HG03159 (cell line): ENCODE results near the gene DSP.

Experiments
- ATAC-seq: cut with Tn5 transposase; IDR thresholded peaks from one replicate; pipeline ENCODE4 v1.9.1; 2021; ENCODE audit warnings: mild to moderate bottlenecking, moderate library complexity; ENCODE audit not compliant: unreplicated experiment

DSP gene, protein sequence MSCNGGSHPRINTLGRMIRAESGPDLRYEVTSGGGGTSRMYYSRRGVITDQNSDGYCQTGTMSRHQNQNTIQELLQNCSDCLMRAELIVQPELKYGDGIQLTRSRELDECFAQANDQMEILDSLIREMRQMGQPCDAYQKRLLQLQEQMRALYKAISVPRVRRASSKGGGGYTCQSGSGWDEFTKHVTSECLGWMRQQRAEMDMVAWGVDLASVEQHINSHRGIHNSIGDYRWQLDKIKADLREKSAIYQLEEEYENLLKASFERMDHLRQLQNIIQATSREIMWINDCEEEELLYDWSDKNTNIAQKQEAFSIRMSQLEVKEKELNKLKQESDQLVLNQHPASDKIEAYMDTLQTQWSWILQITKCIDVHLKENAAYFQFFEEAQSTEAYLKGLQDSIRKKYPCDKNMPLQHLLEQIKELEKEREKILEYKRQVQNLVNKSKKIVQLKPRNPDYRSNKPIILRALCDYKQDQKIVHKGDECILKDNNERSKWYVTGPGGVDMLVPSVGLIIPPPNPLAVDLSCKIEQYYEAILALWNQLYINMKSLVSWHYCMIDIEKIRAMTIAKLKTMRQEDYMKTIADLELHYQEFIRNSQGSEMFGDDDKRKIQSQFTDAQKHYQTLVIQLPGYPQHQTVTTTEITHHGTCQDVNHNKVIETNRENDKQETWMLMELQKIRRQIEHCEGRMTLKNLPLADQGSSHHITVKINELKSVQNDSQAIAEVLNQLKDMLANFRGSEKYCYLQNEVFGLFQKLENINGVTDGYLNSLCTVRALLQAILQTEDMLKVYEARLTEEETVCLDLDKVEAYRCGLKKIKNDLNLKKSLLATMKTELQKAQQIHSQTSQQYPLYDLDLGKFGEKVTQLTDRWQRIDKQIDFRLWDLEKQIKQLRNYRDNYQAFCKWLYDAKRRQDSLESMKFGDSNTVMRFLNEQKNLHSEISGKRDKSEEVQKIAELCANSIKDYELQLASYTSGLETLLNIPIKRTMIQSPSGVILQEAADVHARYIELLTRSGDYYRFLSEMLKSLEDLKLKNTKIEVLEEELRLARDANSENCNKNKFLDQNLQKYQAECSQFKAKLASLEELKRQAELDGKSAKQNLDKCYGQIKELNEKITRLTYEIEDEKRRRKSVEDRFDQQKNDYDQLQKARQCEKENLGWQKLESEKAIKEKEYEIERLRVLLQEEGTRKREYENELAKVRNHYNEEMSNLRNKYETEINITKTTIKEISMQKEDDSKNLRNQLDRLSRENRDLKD (N-terminal part only)

DNA sequence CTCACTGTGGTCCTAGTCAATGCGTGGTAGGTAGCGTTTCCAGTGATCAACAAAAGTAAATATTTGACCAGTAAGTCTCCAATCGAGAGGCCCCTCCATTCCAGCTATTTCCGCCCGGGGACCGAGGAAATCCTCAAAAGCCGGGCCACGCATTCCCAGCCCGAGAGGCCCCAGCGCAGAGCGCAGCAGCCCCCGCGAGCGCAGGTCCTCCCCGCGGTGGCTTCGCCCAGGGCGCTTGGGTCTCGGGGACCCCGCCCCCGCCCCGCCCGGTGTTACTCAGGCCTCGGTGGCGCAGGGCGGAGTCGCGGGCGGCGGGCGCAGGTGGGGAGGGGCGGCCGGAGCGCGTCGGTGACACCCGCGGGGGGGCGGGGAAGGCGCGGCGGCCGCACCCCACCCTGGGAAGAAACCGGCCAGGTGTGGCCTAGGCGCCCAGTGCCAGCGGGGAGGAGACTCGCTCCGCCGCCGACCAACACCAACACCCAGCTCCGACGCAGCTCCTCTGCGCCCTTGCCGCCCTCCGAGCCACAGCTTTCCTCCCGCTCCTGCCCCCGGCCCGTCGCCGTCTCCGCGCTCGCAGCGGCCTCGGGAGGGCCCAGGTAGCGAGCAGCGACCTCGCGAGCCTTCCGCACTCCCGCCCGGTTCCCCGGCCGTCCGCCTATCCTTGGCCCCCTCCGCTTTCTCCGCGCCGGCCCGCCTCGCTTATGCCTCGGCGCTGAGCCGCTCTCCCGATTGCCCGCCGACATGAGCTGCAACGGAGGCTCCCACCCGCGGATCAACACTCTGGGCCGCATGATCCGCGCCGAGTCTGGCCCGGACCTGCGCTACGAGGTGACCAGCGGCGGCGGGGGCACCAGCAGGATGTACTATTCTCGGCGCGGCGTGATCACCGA is at the start of gene DSP:
DSP (plus strand) TSS at position 497 of the 890 bp plus-strand sequence; CDS start at position 742, 245 bp downstream.
- peak; percentile 42 for ATAC-seq

GRCh38 chr6:7493866-7494265 is 47.6 kb upstream of the DSP start:
- no peak for ATAC-seq

- no peak for ATAC-seq
These were observed 46.8 kb upstream of the DSP start for GRCh38 chr6:7494638-7495037.

- no peak for ATAC-seq
These were observed 45.1 kb upstream of the DSP start for GRCh38 chr6:7496266-7496875.

GRCh38 chr6:7500752-7501282 is 40.7 kb upstream of the DSP start:
- no peak for ATAC-seq

DNA sequence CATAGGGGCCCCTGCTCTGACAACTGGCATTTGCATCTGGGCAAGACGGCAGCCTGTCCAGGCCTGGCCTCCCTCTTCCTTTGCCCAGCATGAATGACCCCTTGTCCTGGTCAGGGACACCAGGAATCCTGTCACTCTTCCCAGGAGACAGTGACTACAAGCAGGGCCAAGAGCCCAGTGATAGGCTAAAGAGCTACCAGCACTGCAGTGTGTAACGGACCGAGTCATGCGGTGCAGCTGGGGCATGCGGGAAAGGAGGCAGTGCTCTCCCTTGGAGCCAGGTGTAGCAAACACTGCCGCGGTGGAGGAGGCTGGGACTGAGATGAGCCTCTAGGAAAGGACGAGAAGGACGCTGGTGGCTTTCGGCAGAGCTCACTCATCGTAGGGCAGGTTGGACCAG is 38.7 kb upstream of the DSP start:
- no peak for ATAC-seq

DNA sequence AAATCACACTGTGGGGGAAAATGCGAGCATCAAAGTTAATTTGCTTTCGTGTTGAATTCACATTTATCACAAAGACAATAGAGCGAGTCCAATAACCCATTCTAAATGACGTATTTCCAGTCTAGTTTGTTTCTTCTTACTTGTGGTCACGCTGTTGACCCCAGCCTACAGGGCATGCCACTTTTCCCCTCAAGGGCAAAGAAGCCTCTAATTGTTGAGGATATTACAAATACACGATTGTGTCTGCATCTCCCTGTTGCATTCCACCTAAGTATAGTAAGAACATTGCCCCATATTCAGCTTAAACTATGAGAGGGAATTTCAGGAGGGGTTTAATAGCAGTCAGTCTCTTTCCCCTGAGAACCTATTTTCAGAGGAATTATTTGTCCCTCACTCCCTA is 37.4 kb upstream of the DSP start:
- ATAC-seq: no peak

GRCh38 chr6:7505189-7505699 is 36.2 kb upstream of the DSP start:
- no peak for ATAC-seq

DNA sequence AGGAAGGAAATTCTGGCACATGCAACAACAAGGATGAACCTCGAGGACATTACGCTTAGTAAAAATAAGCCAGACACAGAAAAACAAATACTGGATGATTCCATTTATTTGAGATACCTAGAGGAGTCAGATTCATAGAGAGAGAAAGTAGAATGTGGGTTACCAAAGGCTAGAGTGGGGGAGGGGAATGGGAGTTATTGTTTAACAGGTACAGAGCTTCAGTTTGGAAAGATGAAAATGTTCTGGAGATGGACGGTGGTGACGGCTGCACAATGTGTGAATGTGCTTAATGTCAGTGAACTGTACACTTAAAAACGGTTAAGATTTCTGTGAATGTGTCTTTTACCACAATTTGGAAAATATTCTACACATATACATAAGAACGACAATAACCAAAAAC is 33.9 kb upstream of the DSP start:
- ATAC-seq: no peak

GRCh38 chr6:7512320-7512719 is 29.2 kb upstream of the DSP start:
- ATAC-seq: no peak

DNA sequence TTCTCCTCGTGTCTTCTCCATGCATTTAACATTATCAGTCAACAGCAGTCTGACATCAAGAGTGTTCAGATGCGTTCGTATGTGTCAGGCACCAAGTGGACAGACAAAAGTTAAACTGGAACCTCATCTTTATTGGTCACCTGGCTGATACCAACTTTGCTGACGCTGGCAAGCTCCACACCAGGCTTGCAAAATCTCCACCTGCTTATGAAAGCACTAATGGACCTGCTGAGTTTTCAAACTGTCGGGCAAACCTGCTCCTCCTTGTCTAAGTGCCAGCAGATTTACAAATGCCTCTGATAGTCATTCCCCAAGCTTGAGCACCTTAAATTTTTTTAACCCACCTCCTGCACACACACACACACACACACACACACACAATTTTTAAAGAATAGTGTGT is 27.9 kb upstream of the DSP start:
- ATAC-seq: no peak

GRCh38 chr6:7515363-7515762 is 26.1 kb upstream of the DSP start:
- ATAC-seq: no peak

GRCh38 chr6:7518877-7519276 is 22.6 kb upstream of the DSP start:
- no peak for ATAC-seq

DNA sequence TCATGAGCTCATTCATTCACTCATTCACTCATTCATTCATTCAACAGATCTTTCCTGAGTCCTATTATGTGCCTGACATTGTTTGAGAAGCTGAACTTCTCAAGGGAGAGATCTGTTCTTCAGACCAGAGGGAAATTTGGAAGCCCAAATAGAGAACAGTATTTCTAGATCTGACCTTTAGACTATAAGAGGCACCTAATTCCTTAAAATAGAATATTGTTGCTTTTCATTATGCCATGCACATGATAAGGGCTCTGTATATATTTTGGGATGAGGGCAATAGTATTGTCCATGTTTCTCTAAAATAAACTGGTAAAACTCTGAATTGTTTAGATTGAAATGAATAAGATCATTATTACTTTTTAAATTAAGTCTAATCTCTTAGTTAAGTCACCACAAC is 18.6 kb upstream of the DSP start:
- no peak for ATAC-seq

DNA sequence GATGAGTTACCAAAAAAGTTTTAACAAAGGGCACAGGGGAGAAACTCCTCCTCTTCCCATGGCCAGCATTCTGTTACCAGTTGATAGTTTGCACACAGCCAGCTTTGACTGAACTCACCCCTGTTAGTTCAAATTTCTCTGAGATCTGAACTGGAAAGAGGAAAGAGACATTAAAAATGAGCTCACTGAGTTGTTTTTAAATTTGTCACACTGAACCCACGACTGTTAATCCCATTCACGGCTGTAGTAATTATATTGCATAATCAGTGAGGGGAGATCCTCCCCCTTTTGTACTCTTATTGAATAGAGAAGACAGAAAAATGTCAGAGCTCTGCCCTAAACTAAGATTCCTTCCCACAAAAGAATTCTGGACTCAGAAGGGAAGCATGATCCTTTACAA is 17.5 kb upstream of the DSP start:
- no peak for ATAC-seq

- no peak for ATAC-seq
These were observed 14.7 kb upstream of the DSP start for GRCh38 chr6:7526755-7527154.

DNA sequence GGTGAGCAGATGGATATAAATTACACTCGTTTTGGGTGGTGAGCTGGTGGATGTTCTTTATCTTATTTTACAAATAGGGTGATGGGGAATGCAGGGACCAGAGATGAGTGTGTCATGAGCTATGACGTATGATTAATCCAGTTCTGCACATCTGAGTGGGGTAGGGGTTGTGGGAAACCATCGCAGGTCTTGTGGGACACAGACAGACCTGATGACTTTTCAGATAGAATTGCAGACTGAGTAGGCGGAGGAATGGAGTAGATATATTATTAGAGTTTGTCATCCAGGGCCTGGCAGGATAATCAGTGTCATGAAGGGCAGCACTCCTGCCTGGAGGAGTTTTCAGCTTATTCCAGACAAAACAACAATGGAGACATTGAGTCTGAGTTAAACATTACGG is 12.9 kb upstream of the DSP start:
- no peak for ATAC-seq

DNA sequence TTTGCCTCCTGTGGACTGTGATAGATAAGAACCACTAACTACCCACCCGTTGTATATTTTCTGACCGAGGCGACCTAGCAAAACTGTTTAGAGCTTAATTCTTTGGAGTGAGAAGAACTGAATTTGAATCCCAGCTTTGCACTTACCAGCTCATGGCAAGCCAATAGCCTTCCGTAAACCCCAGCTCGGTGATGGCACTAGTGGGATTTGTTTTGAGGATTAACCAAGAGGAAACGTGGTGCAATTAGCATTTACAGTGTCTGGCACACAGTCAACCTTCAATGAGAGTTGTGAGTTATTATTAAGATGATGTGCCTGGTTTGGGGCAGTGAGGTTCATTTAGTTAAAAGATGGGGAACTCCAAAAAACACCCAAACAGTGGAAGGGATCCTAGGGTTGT is 12.3 kb upstream of the DSP start:
- ATAC-seq: no peak

DNA sequence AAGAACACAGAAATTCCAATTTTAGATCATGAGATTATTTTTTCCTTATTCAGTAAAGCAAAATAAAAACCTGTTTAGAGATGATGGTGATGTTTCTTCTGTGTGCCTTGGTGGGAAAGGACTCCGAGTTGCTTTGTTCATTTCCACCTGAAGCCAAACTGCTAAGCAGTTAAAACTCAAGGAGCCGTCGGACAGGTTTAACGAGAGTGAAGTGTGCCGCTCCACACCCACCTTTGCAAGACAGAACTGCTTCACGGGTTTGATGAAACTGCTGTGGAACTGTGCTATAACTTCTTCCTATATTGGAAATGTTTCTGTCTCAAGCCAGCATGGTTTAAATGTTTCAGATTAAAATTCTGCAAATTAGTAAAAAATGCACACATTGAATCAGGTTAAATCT is 9.2 kb upstream of the DSP start:
- ATAC-seq: no peak
